K562 (cell line): ENCODE measurements around the gene LEPR.

Experiments
- ARNT ChIP-seq, 2 experiments: fragments of 450-650 bp; IDR thresholded peaks; 2 replicates each; pipeline ENCODE4 v1.6.1; 2016; ENCODE audit warnings: mild to moderate bottlenecking in 1 of 2
- ATF2 ChIP-seq: sonication (generic); formaldehyde crosslinking; IDR thresholded peaks from 2 replicates; pipeline ENCODE4 v1.8.1; 2022; ENCODE audit warnings: missing genetic modification reagents
- ATF3 ChIP-seq, 2 experiments: fragments of 450-650 bp in 1 of 2; sonication (generic) in 1 of 2; formaldehyde crosslinking in 1 of 2; IDR thresholded peaks in 1 of 2; conservative IDR thresholded peaks in 1 of 2; 2 replicates each; pipeline versions ENCODE4 v1.6.1 to v1.8.1; 2016 to 2023; ENCODE audit warnings: mild to moderate bottlenecking in 2 of 2, moderate library complexity in 2 of 2, inconsistent platforms in 1 of 2, missing genetic modification reagents in 1 of 2
- CREM ChIP-seq: IDR thresholded peaks from 2 replicates; pipeline ENCODE4 v1.6.1; 2014; ENCODE audit warnings: antibody characterized with exemption, low read depth
- CTCF ChIP-seq, 3 experiments: IDR thresholded peaks in 2 of 3; conservative IDR thresholded peaks in 1 of 3; 2 replicates each; pipeline ENCODE4 v1.5.1; 2011 to 2012; ENCODE audit warnings: low read length in 3 of 3, mild to moderate bottlenecking in 3 of 3, control low read depth in 2 of 3, improper control_type of control experiment in 1 of 3, inconsistent platforms in 1 of 3, low read depth in 1 of 3, mixed read lengths in 1 of 3, moderate library complexity in 1 of 3; ENCODE audit not compliant: insufficient read depth in 2 of 3
- ETV6 ChIP-seq, 3 experiments: fragments of 150-350 bp in 1 of 3; sonication (generic) in 1 of 3; formaldehyde crosslinking in 1 of 3; IDR thresholded peaks; 2 replicates each; pipeline versions ENCODE4 v1.6.1 to v1.8.0; 2014 to 2022; ENCODE audit warnings: borderline replicate concordance in 2 of 3, low read depth in 2 of 3, antibody characterized with exemption in 1 of 3, low read length in 1 of 3, mild to moderate bottlenecking in 1 of 3, missing genetic modification reagents in 1 of 3
- FOS ChIP-seq: IDR thresholded peaks from 3 replicates; pipeline ENCODE4 v1.6.1; 2011; ENCODE audit not compliant: insufficient read length; ENCODE audit errors: extremely low read depth
- FOXM1 ChIP-seq, 2 experiments: fragments of 450-650 bp in 1 of 2; sonication (generic) in 1 of 2; formaldehyde crosslinking in 1 of 2; IDR thresholded peaks; 2 replicates each; pipeline versions ENCODE4 v1.6.1 to v1.9.0; 2017 to 2022; ENCODE audit warnings: low read depth in 2 of 2, mild to moderate bottlenecking in 2 of 2, missing genetic modification reagents in 1 of 2, moderate library complexity in 1 of 2
- MTA1 ChIP-seq: fragments of 450-650 bp; IDR thresholded peaks from 2 replicates; pipeline ENCODE4 v1.6.1; 2017; ENCODE audit warnings: borderline replicate concordance
- NFE2 ChIP-seq: IDR thresholded peaks from 2 replicates; pipeline ENCODE4 v1.6.1; 2014; ENCODE audit warnings: antibody characterized with exemption, low read depth

- TF ChIP-seq ATF2 (CRISPR knock-in tag) (no peak), CTCF (IDR thresholded peaks at IDR 0.05 in 2 of 3, conservative IDR thresholded peaks at IDR 0.05 in 1 of 3; ENCODE audit: insufficient read depth in 2 of 3, low read depth in 1 of 3, low read length in 3 of 3) (no peak), FOS (no peak), ETV6 (IDR thresholded peaks at IDR 0.05; ENCODE audit: borderline replicate concordance in 1 of 2, low read depth in 2 of 2, low read length in 1 of 2) (no peak), ETV6 (CRISPR knock-in tag; IDR thresholded peaks at IDR 0.05; ENCODE audit: borderline replicate concordance) (no peak), MTA1 (no peak), ATF3 (IDR thresholded peaks at IDR 0.05) (no peak), ATF3 (CRISPR knock-in tag; conservative IDR thresholded peaks at IDR 0.05) (no peak; the same call in 1 of the 2 replicates), NFE2 (peak; percentile 23; the same call in 1 of the 2 replicates), ARNT (IDR thresholded peaks at IDR 0.05) (no peak), FOXM1 (IDR thresholded peaks at IDR 0.05; ENCODE audit: low read depth) (no peak), FOXM1 (CRISPR knock-in tag; IDR thresholded peaks at IDR 0.05; ENCODE audit: low read depth) (no peak), CREM (no peak; the same call in 1 of the 2 replicates)
Measured at GRCh38 chr1:65421351-65422025, 1.0 kb downstream of the LEPR start.
